H1 (cell line): ENCODE data around the gene ZDHHC9. TPM values are rescaled to one million over a fixed set of nuclear protein-coding genes. Genes with fewer than 3 reads are reported as not detected.

Source experiments
- CTCF ChIA-PET: fragments of 300-600 bp; sonication (Branson Sonifier 250); formaldehyde crosslinking; loops from one replicate; lab custom pipeline; 2021; ENCODE audit not compliant: partially characterized antibody; lab: Charles Lee
- POLR2A ChIA-PET: fragments of 300-600 bp; sonication (Branson Sonifier 250); formaldehyde crosslinking; loops from one replicate; lab custom pipeline; 2021; ENCODE audit warnings: inconsistent platforms; ENCODE audit not compliant: partially characterized antibody; lab: Charles Lee
- DNase-seq, 2 experiments: peaks; one replicate each; pipeline versions ENCODE4 v3.0.0 to v3.0.0-alpha.2; 2010 to 2022; ENCODE audit warnings: low spot score in 2 of 2, low read depth in 1 of 2, mixed read lengths in 1 of 2
- FAIRE-seq: peaks from 2 replicates; lab custom pipeline; 2011; peaks lifted over from hg19 to GRCh38; lab: Jason Lieb, UNC
- H2AFZ ChIP-seq: 2 replicates; pipeline ENCODE4 v1.8.1; 2012; ENCODE audit warnings: low read length, inconsistent platforms
- H2AK5ac ChIP-seq: 2 replicates; pipeline ENCODE4 v1.6.1; 2013; ENCODE audit warnings: low read depth, low read length
- H2BK120ac ChIP-seq: replicated peaks from 2 replicates; pipeline ENCODE3; 2013; ENCODE audit warnings: low read depth, low read length, inconsistent platforms
- H2BK12ac ChIP-seq: 2 replicates; pipeline ENCODE4 v1.6.1; 2013; ENCODE audit warnings: low read depth, low read length
- H2BK15ac ChIP-seq: 2 replicates; pipeline ENCODE4 v1.6.1; 2013; ENCODE audit warnings: low read length
- H2BK20ac ChIP-seq: 2 replicates; pipeline ENCODE4 v1.6.1; 2013; ENCODE audit warnings: low read length
- H2BK5ac ChIP-seq: 2 replicates; pipeline ENCODE4 v1.6.1; 2013; ENCODE audit warnings: low read depth, low read length
- H3K14ac ChIP-seq: 2 replicates; pipeline ENCODE4 v1.6.1; 2013; ENCODE audit warnings: inconsistent platforms; ENCODE audit not compliant: insufficient read length
- H3K18ac ChIP-seq: 2 replicates; pipeline ENCODE4 v1.6.1; 2013; ENCODE audit warnings: low read length; ENCODE audit errors: extremely low read depth
- H3K23ac ChIP-seq: 2 replicates; pipeline ENCODE4 v1.6.1; 2013; ENCODE audit warnings: inconsistent platforms; ENCODE audit not compliant: insufficient read length
- H3K23me2 ChIP-seq: 2 replicates; pipeline ENCODE4 v1.6.1; 2013; ENCODE audit warnings: low read depth, low read length
- H3K27ac ChIP-seq: 2 replicates; pipeline ENCODE4 v1.6.1; 2011; ENCODE audit warnings: low read depth, low read length, inconsistent platforms
- H3K27me3 ChIP-seq, 4 experiments: replicated peaks in 1 of 4; 1 replicate in 1 of 4; 2 replicates in 3 of 4; pipeline versions ENCODE4 v1.6.1 to v1.8.1; 2011 to 2013; ENCODE audit warnings: low read length in 3 of 4, mild to moderate bottlenecking in 3 of 4, inconsistent platforms in 2 of 4, mixed read lengths in 2 of 4, moderate library complexity in 1 of 4; ENCODE audit not compliant: control insufficient read depth in 3 of 4, insufficient read depth in 3 of 4; ENCODE audit errors: extremely low read depth in 1 of 4
- H3K36me3 ChIP-seq, 4 experiments: 2 replicates each; pipeline versions ENCODE4 v1.6.1 to v1.8.1; 2011 to 2013; ENCODE audit warnings: mild to moderate bottlenecking in 4 of 4, low read length in 3 of 4, moderate library complexity in 2 of 4, control low read depth in 1 of 4, inconsistent platforms in 1 of 4; ENCODE audit not compliant: insufficient read depth in 4 of 4, control insufficient read depth in 2 of 4
- H3K4ac ChIP-seq: replicated peaks from 2 replicates; pipeline ENCODE3; 2013; ENCODE audit warnings: low read length, low read depth, mixed read lengths, inconsistent platforms; ENCODE audit not compliant: insufficient read length
- H3K4me1 ChIP-seq, 4 experiments: replicated peaks in 1 of 4; 1 replicate in 1 of 4; 2 replicates in 3 of 4; pipeline versions ENCODE4 v1.6.1 to v1.8.1; 2011 to 2013; ENCODE audit warnings: low read length in 3 of 4, inconsistent platforms in 2 of 4, mixed read lengths in 1 of 4; ENCODE audit not compliant: insufficient read depth in 4 of 4, control insufficient read depth in 3 of 4
- H3K4me2 ChIP-seq, 2 experiments: 2 replicates each; pipeline versions ENCODE4 v1.6.1 to v1.8.1; 2011 to 2013; ENCODE audit warnings: low read depth in 2 of 2, low read length in 2 of 2, control low read depth in 1 of 2, inconsistent platforms in 1 of 2, mild to moderate bottlenecking in 1 of 2; ENCODE audit not compliant: insufficient read depth in 1 of 2
- H3K4me3 ChIP-seq, 4 experiments: fragments of 200-600, 300-600 bp in 1 of 4; sonication (generic), shearing (Covaris generic), sonication (Bioruptor Twin) in 1 of 4; 2 replicates each; pipeline versions ENCODE4 v1.5.1 to v1.8.1; 2011 to 2016; ENCODE audit warnings: low read length in 4 of 4, low read depth in 3 of 4, control low read depth in 2 of 4, inconsistent platforms in 2 of 4, mild to moderate bottlenecking in 2 of 4, mixed read lengths in 1 of 4, moderate library complexity in 1 of 4; ENCODE audit not compliant: insufficient read depth in 2 of 4; ENCODE audit errors: extremely low read depth in 1 of 4
- H3K56ac ChIP-seq: replicated peaks from 2 replicates; pipeline ENCODE3; 2013; ENCODE audit warnings: low read depth, mild to moderate bottlenecking, mixed read lengths, low read length, inconsistent platforms; ENCODE audit not compliant: insufficient read length
- H3K79me1 ChIP-seq: 2 replicates; pipeline ENCODE4 v1.6.1; 2013; ENCODE audit warnings: low read depth, low read length, control low read depth
- H3K79me2 ChIP-seq, 2 experiments: 2 replicates each; pipeline versions ENCODE4 v1.6.1 to v1.8.1; 2012 to 2013; ENCODE audit warnings: low read length in 2 of 2, mild to moderate bottlenecking in 2 of 2, inconsistent platforms in 1 of 2; ENCODE audit not compliant: insufficient read depth in 2 of 2, control insufficient read depth in 1 of 2
- H3K9ac ChIP-seq, 4 experiments: replicated peaks in 1 of 4; 1 replicate in 1 of 4; 2 replicates in 3 of 4; pipeline versions ENCODE4 v1.6.1 to v1.8.1; 2011 to 2013; ENCODE audit warnings: low read depth in 3 of 4, low read length in 3 of 4, control low read depth in 2 of 4, mild to moderate bottlenecking in 2 of 4, moderate library complexity in 2 of 4, inconsistent platforms in 1 of 4; ENCODE audit errors: extremely low read depth in 1 of 4
- H3K9me3 ChIP-seq, 2 experiments: 2 replicates each; pipeline versions ENCODE4 v1.6.1 to v1.8.1; 2012 to 2013; ENCODE audit warnings: mild to moderate bottlenecking in 2 of 2, moderate library complexity in 2 of 2, control low read depth in 1 of 2, inconsistent platforms in 1 of 2, low read depth in 1 of 2, low read length in 1 of 2, mixed read lengths in 1 of 2; ENCODE audit not compliant: insufficient read depth in 2 of 2
- H4K20me1 ChIP-seq, 2 experiments: replicated peaks in 1 of 2; 2 replicates each; pipeline versions ENCODE3 to v1.8.1; 2011 to 2013; ENCODE audit warnings: inconsistent platforms in 2 of 2, low read length in 2 of 2, mild to moderate bottlenecking in 1 of 2; ENCODE audit not compliant: insufficient read depth in 2 of 2, control insufficient read depth in 1 of 2
- H4K5ac ChIP-seq: 2 replicates; pipeline ENCODE4 v1.6.1; 2013; ENCODE audit warnings: low read length, low read depth, mixed read lengths, inconsistent platforms; ENCODE audit not compliant: insufficient read length
- H4K8ac ChIP-seq: 2 replicates; pipeline ENCODE4 v1.8.0; 2013; ENCODE audit warnings: mild to moderate bottlenecking, moderate library complexity, low read length, inconsistent platforms; ENCODE audit not compliant: insufficient read depth; ENCODE audit errors: extremely low read depth
- H4K91ac ChIP-seq: replicated peaks from 2 replicates; pipeline ENCODE3; 2013; ENCODE audit warnings: low read length, mixed read lengths, inconsistent platforms; ENCODE audit not compliant: insufficient read length
- FOSL1 ChIP-seq: IDR thresholded peaks from 2 replicates; pipeline ENCODE4 v1.6.1; 2011; ENCODE audit warnings: mild to moderate bottlenecking, low read depth, low read length, moderate library complexity; ENCODE audit not compliant: insufficient read depth
- KDM5A ChIP-seq: fragments of 200-600 bp; IDR thresholded peaks from 2 replicates; pipeline ENCODE4 v1.7.1; 2012; ENCODE audit warnings: mild to moderate bottlenecking, low read length, inconsistent platforms, mixed read lengths
- NRF1 ChIP-seq: IDR thresholded peaks from 2 replicates; pipeline ENCODE4 v1.6.1; 2011; ENCODE audit warnings: mild to moderate bottlenecking, low read depth, low read length, improper control_type of control experiment
- POLR2A ChIP-seq, 2 experiments: IDR thresholded peaks; 1 replicate in 1 of 2; 2 replicates in 1 of 2; pipeline ENCODE4 v1.6.1; 2011; ENCODE audit warnings: low read depth in 2 of 2, low read length in 2 of 2, mild to moderate bottlenecking in 2 of 2; ENCODE audit errors: control extremely low read depth in 1 of 2
- RFX5 ChIP-seq: IDR thresholded peaks from 2 replicates; pipeline ENCODE4 v1.6.1; 2011; ENCODE audit warnings: low read depth, low read length, improper control_type of control experiment, borderline replicate concordance
- RNF2 ChIP-seq: fragments of 200-900, 300-1000 bp; sonication (generic); IDR thresholded peaks from 2 replicates; pipeline ENCODE4 v1.7.1; 2016; ENCODE audit warnings: borderline replicate concordance, low read depth, mild to moderate bottlenecking, antibody characterized with exemption, low read length; ENCODE audit not compliant: poor library complexity, severe bottlenecking; ENCODE audit errors: missing control alignments
- SIRT6 ChIP-seq: IDR thresholded peaks from one replicate; pipeline ENCODE4 v1.7.1; 2012; ENCODE audit warnings: low read length, inconsistent platforms
- SRF ChIP-seq: IDR thresholded peaks from 2 replicates; pipeline ENCODE4 v1.6.1; 2011; ENCODE audit warnings: mild to moderate bottlenecking, low read depth, low read length, moderate library complexity
- SUZ12 ChIP-seq: fragments of 200-600 bp; sonication (generic); IDR thresholded peaks from 2 replicates; pipeline ENCODE4 v1.6.1; 2012; ENCODE audit warnings: mild to moderate bottlenecking, inconsistent platforms, low read length, moderate library complexity, mixed read lengths
- TBP ChIP-seq: IDR thresholded peaks from 2 replicates; pipeline ENCODE4 v1.6.1; 2011; ENCODE audit warnings: low read depth, low read length, improper control_type of control experiment
- WGBS, 2 experiments: shearing (Covaris generic) in 1 of 2; methylation state at CpG; one replicate each; pipeline versions ENCODE4 v1.1.6 to v1.1.7; 2013 to 2015; ENCODE audit warnings: low lambda C conversion rate in 2 of 2, mixed read lengths in 2 of 2, inconsistent platforms in 1 of 2, low coverage in 1 of 2, missing lambda C conversion rate in 1 of 2; ENCODE audit not compliant: insufficient replicate concordance in 2 of 2, insufficient coverage in 1 of 2, insufficient read length in 1 of 2; ENCODE audit errors: extremely low coverage in 1 of 2, missing lambda C conversion rate in 1 of 2; 5-methylcytosine and 5-hydroxymethylcytosine counted together
- polyA plus RNA-seq, 7 experiments: library from polyadenylated mRNA; depleted of rRNA in 3 of 7; stranded (reverse) in 5 of 7; unstranded in 2 of 7; fragments of >200 nt in 5 of 7; fragments of 200-250 nt in 2 of 7; gene quantifications; 1 replicate in 5 of 7; 2 replicates in 1 of 7; 4 replicates in 1 of 7; pipeline versions ENCODE4 v1.2.1 to v1.2.3, GENCODE V29; 2011 to 2013; ENCODE audit warnings: missing spikeins in 2 of 7, mixed read lengths in 2 of 7
- total RNA-seq: library from RNA; stranded (reverse); fragmentation: NEBNext Ultra II Directional; extraction: Animal tissue kit (Norgen Biotek cat#: 25700); gene quantifications from 2 replicates; pipeline ENCODE4 v1.2.1, GENCODE V29; 2021

The ZDHHC9 gene
- total and polyA plus RNA-seq, 2 of the 8 experiments (the other 6 are each of a cell fraction or from before 2014, with no cell fraction given), result 18.1 to 28.3 TPM

- H4K20me1 ChIP-seq, result peaks cover 0 to under 1% of the 10 kb centered on the region in 2 experiments
- no peak overlapping the region for H3K4me3 ChIP-seq
- H3K14ac ChIP-seq, result no peak overlapping the region
- DNase-seq (no peak), FAIRE-seq (no peak)
- H2BK20ac ChIP-seq, result no peak overlapping the region
- H3K4me1 ChIP-seq, result no peaks in the 10 kb centered on the region
- H2BK120ac ChIP-seq, result no peak overlapping the region
- no peak overlapping the region for H2AFZ ChIP-seq
- peaks cover 0 to 5% (median 0%) of the 10 kb centered on the region in 4 experiments; a peak in 1 of 8 replicates for H3K36me3 ChIP-seq
- H3K27me3 ChIP-seq, result no peaks in the 10 kb centered on the region
- H3K23ac ChIP-seq, result no peak overlapping the region
- no peak overlapping the region for H3K56ac ChIP-seq
- POLR2A ChIA-PET, result interaction anchor here (1.4 kb wide), 1 partner anchor 60 kb away, joined by 3 read pairs; the partner anchor contains the start of gene UTP14A
- H3K79me2 ChIP-seq, result peaks cover 0 to 11% of the 10 kb centered on the region in 2 experiments; a peak in 1 of 4 replicates
- no peak overlapping the region for H2BK5ac ChIP-seq
- H3K79me1 ChIP-seq, result no peaks in the 10 kb centered on the region; the same call in 1 of the 2 replicates
- no peak overlapping the region for H3K18ac ChIP-seq
- no peaks in the 10 kb centered on the region for H3K23me2 ChIP-seq
- WGBS, 2 experiments, result 82% methylated on average over 4 of the region's 4 CpGs; no CpG with 5 or more reads in 1 of the 2 experiments
- H3K4ac ChIP-seq, result no peak overlapping the region
- H4K91ac ChIP-seq, result no peak overlapping the region
- CTCF ChIA-PET, result no interaction called here
- H2BK12ac ChIP-seq, result no peak overlapping the region
- no peak overlapping the region for H4K5ac ChIP-seq
- H4K8ac ChIP-seq, result no peak overlapping the region
- H2AK5ac ChIP-seq, result no peak overlapping the region
- TF ChIP-seq KDM5A (no peak), SUZ12 (no peak), RFX5 (no peak), RNF2 (no peak), TBP (no peak), POLR2A (IDR thresholded peaks at IDR 0.05; ENCODE audit: control extremely low read depth in 1 of 2, low read depth in 2 of 2, low read length in 2 of 2) (no peak), NRF1 (no peak), SIRT6 (no peak), FOSL1 (no peak), SRF (no peak)
- no peaks in the 10 kb centered on the region; a peak in 1 of 4 replicates for H3K9me3 ChIP-seq
- H3K4me2 ChIP-seq, result no peak overlapping the region
- no peak overlapping the region for H2BK15ac ChIP-seq
- no peak overlapping the region for H3K9ac ChIP-seq
- no peak overlapping the region for H3K27ac ChIP-seq
Observed at GRCh38 chrX:129845616-129846190, 2.0 kb upstream of the ZDHHC9 start.
